GM12872 (cell line): Measurements from ENCODE around the gene CRADD.

Experiments
- CTCF ChIP-seq: IDR thresholded peaks from 3 replicates; pipeline ENCODE4 v1.5.1; 2011; ENCODE audit warnings: low read depth, mild to moderate bottlenecking, low read length, moderate library complexity; ENCODE audit not compliant: insufficient read depth

Gene CRADD

GRCh38 chr12:93882763-93883162 is 205.6 kb downstream of the CRADD start:
- no peak for TF ChIP-seq CTCF

GRCh38 chr12:93883436-93884154 is 206.4 kb downstream of the CRADD start:
- no peak for TF ChIP-seq CTCF

- no peak for TF ChIP-seq CTCF
Observed at GRCh38 chr12:93884794-93885460, 207.8 kb downstream of the CRADD start.

- no peak for TF ChIP-seq CTCF
Observed at GRCh38 chr12:93886533-93887511, 209.6 kb downstream of the CRADD start.

- TF ChIP-seq CTCF: no peak
Observed at GRCh38 chr12:93888964-93889363, 211.8 kb downstream of the CRADD start.

GRCh38 chr12:93889516-93890212 is 212.5 kb downstream of the CRADD start:
- TF ChIP-seq CTCF: no peak
